ENCODE measurements around the gene KAT6B.

Gene KAT6B

DNA sequence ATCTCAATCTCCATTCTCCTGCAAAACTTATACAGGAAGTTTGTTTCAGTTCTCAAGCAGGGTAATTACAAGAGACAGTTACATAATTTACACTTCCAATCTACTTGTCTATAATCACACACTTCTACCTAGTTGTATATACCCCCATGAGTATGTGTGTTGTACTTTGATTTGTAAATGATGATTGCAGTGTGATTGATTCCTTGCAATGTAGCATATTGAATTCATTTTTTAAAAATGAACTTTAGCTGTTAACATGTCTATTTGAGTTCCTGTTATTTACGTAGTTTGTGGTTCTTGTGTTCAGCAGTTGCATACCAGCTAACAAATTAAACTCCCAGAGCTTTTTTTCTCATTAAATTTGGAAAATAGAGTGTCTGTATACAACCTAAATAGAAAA, 182.6 kb downstream of the KAT6B start:
- TF ChIP-seq, protein P1, sequence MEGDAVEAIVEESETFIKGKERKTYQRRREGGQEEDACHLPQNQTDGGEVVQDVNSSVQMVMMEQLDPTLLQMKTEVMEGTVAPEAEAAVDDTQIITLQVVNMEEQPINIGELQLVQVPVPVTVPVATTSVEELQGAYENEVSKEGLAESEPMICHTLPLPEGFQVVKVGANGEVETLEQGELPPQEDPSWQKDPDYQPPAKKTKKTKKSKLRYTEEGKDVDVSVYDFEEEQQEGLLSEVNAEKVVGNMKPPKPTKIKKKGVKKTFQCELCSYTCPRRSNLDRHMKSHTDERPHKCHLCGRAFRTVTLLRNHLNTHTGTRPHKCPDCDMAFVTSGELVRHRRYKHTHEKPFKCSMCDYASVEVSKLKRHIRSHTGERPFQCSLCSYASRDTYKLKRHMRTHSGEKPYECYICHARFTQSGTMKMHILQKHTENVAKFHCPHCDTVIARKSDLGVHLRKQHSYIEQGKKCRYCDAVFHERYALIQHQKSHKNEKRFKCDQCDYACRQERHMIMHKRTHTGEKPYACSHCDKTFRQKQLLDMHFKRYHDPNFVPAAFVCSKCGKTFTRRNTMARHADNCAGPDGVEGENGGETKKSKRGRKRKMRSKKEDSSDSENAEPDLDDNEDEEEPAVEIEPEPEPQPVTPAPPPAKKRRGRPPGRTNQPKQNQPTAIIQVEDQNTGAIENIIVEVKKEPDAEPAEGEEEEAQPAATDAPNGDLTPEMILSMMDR (IDR thresholded peaks at IDR 0.05; ENCODE audit: insufficient read depth, missing control alignments): no peak
- DNase-seq (ENCODE audit: insufficient read length, low spot score) (no peak), FAIRE-seq (no peak)

DNA sequence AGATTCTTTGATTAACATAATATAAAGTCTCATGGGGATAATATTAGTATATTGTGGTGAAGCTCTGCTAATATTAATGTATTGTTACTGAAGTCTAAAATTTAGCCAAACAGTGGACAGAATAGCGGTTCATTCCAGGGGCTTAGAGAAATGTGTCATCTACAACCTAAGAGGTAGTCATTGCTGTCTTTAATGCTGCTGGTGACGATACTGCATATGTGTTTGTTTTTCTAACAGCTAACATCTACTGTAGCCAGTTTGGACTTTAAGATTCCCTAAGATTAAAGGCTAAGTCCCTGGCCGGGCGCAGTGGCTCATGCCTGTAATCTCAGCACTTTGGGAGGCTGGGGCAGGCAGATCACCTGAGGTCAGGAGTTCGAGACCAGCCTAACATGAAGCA, 183.0 kb downstream of the KAT6B start:
- TF ChIP-seq, protein P1 (IDR thresholded peaks at IDR 0.05; ENCODE audit: insufficient read depth, missing control alignments): no peak
- FAIRE-seq (no peak), DNase-seq (ENCODE audit: insufficient read length, low spot score) (no peak)

DNA sequence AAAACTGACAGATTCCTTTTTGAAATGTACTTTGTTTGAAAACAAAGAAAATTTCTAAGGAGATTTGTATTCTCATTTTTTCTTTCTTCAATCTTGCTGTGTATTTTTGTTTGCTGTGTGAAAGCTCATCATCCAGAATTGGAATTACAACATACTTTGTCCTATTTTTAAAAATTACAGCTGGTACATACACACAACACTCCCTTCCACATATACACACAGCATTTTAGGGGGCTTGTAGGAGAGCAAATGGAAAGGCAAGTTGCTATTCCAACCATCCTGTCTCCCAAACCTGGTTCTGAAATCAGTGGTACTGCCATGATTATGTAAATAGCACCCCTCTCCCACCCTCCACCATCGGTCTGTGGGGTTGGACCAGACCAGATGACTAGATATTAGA, 184.0 kb downstream of the KAT6B start:
- FAIRE-seq (no peak), DNase-seq (ENCODE audit: insufficient read length, low spot score) (no peak)
- TF ChIP-seq, protein P1 (IDR thresholded peaks at IDR 0.05; ENCODE audit: insufficient read depth, missing control alignments): no peak

GRCh38 chr10:75011221-75011620, 184.8 kb downstream of the KAT6B start:
- FAIRE-seq (no peak), DNase-seq (ENCODE audit: insufficient read length, low spot score) (no peak)
- TF ChIP-seq, protein P1 (IDR thresholded peaks at IDR 0.05; ENCODE audit: insufficient read depth, missing control alignments): no peak

DNA sequence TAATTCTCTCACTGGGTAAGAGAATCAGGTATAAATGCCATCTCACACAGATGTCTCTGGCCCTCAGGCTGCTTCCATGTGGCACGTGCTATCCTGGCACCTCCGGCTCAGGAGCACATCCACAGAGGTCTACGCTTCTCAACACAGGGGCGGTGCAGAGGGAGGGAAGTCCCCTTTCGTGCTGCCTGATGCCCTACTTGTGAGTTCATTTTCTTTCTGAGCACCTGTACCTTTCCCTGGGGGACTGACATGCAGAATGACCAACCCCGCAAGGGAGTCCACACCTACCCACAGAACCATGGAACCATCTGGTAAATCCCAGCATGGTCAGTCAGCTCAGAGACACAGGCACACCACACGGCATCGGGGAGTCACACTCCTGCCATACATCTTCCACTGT, 186.1 kb downstream of the KAT6B start:
- TF ChIP-seq, protein P1 (IDR thresholded peaks at IDR 0.05; ENCODE audit: insufficient read depth, missing control alignments): no peak
- FAIRE-seq (no peak), DNase-seq (ENCODE audit: insufficient read length, low spot score) (no peak)

DNA sequence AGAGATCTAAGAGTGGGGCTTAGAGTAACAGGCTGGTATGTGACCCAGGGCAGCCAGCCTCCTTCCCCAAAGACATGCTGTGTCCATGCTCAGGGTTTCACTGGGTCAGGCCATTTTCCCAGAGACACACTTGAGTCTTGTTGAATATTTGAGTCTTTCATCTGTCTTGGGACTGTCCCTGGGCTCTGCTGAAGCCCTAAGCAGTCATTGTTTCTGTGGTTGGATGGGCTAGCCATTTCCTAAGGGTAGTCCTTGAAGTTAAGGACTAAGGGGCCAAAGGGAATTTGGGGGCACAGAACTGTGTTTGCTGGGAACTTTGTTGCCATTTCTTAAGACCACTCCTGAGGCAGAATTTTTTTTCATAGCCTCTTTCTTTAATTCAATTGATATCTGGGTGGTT, 186.6 kb downstream of the KAT6B start:
- DNase-seq (ENCODE audit: insufficient read length, low spot score) (no peak), FAIRE-seq (no peak)
- TF ChIP-seq, protein P1 (IDR thresholded peaks at IDR 0.05; ENCODE audit: insufficient read depth, missing control alignments): no peak

DNA sequence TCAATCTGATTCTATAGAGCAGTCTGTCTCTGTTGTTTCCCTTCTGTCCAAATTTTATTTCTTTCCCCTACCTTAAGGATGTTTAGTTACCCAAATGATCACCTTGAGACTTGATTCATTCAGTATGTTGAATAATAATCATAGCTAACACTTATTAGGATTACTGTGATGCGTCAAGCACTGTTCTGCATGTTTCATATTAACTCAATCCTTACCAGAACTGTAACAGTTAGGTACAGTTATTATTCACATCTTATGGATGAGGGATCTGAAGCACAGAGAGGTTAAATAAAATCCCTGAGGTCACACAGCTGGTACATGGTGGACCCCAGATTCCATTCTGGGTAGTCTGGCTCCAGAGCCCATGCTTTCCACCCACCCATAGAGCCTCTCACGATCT, 187.1 kb downstream of the KAT6B start:
- TF ChIP-seq, protein P1 (IDR thresholded peaks at IDR 0.05; ENCODE audit: insufficient read depth, missing control alignments): no peak
- no peak for DNase-seq (ENCODE audit: insufficient read length, low spot score)
- no peak for FAIRE-seq

All from D721Med (cell line).